ENCODE results near the gene CITED4.

The CITED4 gene

DNA sequence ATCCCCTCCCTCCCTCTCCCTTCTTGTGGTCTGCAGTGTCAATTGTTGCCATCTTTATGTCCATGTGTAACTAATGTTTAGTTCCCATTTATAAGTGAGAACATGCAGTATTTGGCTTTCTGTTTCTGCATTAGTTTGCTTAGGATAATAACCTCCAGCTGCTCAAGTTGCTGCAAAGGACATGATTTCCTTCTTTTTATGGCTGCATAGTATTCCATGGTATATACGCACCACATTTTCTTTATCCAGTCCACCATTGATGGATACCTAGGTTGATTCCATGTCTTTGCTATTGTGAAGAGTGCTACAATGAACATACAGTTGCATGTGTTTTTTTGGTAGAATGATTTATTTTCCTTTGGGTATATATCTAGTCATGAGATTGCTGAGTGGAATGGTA is 16.3 kb downstream of the CITED4 start:
- Histone ChIP-seq H3K79me2 (no peaks in the 10 kb centered on the region), H3K4me1 (no peaks in the 10 kb centered on the region), H3K9me3 (ENCODE audit: control insufficient read depth, low read length) (no peaks in the 10 kb centered on the region), H3K27me3 (ENCODE audit: control insufficient read depth, insufficient read depth, low read length) (no peaks in the 10 kb centered on the region), H3K4me2 (ENCODE audit: low read length) (no peak overlapping the region), H3K9ac (no peak overlapping the region), H3K4me3 (ENCODE audit: low read depth, low read length) (no peak overlapping the region), H2AFZ (no peak overlapping the region), H3K27ac (no peak overlapping the region), H3K36me3 (ENCODE audit: control insufficient read depth, insufficient read depth, low read length) (no peaks in the 10 kb centered on the region)
- TF ChIP-seq, protein P1, sequence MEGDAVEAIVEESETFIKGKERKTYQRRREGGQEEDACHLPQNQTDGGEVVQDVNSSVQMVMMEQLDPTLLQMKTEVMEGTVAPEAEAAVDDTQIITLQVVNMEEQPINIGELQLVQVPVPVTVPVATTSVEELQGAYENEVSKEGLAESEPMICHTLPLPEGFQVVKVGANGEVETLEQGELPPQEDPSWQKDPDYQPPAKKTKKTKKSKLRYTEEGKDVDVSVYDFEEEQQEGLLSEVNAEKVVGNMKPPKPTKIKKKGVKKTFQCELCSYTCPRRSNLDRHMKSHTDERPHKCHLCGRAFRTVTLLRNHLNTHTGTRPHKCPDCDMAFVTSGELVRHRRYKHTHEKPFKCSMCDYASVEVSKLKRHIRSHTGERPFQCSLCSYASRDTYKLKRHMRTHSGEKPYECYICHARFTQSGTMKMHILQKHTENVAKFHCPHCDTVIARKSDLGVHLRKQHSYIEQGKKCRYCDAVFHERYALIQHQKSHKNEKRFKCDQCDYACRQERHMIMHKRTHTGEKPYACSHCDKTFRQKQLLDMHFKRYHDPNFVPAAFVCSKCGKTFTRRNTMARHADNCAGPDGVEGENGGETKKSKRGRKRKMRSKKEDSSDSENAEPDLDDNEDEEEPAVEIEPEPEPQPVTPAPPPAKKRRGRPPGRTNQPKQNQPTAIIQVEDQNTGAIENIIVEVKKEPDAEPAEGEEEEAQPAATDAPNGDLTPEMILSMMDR (IDR thresholded peaks at IDR 0.05), result no peak

DNA sequence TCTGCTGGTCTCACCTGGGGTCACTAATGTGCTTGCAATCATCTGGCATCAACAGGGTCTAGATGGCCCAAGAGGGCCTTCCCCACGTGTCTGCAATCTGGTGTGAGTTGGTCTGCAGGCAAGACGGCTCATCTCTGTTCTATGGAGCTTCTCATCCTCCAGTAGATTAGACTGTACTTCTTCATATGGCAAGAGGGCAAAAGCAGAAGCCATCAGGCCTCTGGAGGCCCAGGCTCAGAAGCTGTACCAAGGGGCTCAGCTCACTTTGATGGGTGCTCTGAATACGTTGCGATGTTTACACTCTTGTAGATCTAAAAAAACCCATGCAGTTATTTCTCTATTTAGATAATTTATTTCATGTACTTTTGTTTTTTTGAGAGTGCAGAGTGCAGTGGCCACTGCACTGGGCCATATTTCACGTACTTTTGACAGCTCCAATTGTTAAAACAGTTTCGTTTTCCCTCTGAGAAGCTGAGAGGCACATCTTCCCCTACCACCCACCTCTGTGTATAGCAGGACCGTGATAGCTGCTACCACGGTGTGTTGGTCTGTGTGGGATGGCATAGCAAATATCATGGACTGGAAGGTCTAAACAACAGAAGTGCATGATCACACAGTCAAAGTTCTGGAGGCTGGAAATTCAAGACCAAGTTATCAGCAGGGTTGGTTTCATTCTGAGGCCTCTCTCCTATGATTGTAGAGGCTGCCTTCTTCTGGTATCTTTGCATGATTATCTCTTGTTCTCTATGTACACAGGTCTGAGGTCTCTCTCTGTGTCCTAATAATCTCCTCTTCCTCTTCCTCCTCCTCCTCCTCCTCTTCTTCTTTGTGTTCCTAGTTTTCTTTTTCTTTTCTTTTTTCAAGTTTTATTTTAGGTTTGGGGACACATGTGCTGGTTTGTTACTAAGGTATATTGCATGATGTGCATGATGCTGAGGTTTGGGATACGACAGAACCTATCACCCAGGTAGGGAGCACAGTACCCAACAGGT is 17.0 kb downstream of the CITED4 start:
- Histone ChIP-seq H3K9me3 (ENCODE audit: control insufficient read depth, low read length) (no peaks in the 10 kb centered on the region), H3K27me3 (ENCODE audit: control insufficient read depth, insufficient read depth, low read length) (no peaks in the 10 kb centered on the region), H3K4me2 (ENCODE audit: low read length) (no peak overlapping the region), H2AFZ (no peak overlapping the region), H3K79me2 (no peaks in the 10 kb centered on the region), H3K9ac (no peak overlapping the region), H3K4me1 (no peaks in the 10 kb centered on the region), H3K36me3 (ENCODE audit: control insufficient read depth, insufficient read depth, low read length) (no peaks in the 10 kb centered on the region), H3K27ac (no peak overlapping the region), H3K4me3 (ENCODE audit: low read depth, low read length) (no peak overlapping the region)
- TF ChIP-seq, protein P1 (IDR thresholded peaks at IDR 0.05), result no peak

DNA sequence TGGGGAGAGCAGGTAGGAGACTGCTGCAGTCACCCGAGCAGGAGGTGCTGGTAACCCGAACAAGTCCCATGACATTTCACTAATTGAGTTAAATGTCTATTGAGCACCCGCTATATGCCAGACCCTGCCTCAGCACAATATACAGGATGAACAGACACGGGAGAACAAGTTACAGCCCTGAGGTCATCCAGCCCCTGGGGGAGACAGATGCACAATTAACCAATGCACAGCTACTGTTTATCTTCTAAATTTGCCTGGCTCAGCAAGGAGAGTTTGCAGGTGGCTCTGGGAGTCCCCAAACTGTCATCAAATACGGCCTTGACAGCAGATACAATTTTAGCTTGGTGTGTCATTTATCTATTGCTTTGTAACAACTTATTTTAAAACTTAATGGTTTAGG is 18.1 kb downstream of the CITED4 start:
- no peak overlapping the region for H3K9ac ChIP-seq
- no peak overlapping the region for H3K27ac ChIP-seq
- H2AFZ ChIP-seq, result no peak overlapping the region
- no peaks in the 10 kb centered on the region for H3K36me3 ChIP-seq (ENCODE audit: control insufficient read depth, insufficient read depth, low read length)
- H3K4me1 ChIP-seq, result no peaks in the 10 kb centered on the region
- TF ChIP-seq, protein P1 (IDR thresholded peaks at IDR 0.05), result no peak
- H3K4me3 ChIP-seq (ENCODE audit: low read depth, low read length), result no peak overlapping the region
- no peaks in the 10 kb centered on the region for H3K27me3 ChIP-seq (ENCODE audit: control insufficient read depth, insufficient read depth, low read length)
- H3K9me3 ChIP-seq (ENCODE audit: control insufficient read depth, low read length), result no peaks in the 10 kb centered on the region
- no peak overlapping the region for H3K4me2 ChIP-seq (ENCODE audit: low read length)
- no peaks in the 10 kb centered on the region for H3K79me2 ChIP-seq

DNA sequence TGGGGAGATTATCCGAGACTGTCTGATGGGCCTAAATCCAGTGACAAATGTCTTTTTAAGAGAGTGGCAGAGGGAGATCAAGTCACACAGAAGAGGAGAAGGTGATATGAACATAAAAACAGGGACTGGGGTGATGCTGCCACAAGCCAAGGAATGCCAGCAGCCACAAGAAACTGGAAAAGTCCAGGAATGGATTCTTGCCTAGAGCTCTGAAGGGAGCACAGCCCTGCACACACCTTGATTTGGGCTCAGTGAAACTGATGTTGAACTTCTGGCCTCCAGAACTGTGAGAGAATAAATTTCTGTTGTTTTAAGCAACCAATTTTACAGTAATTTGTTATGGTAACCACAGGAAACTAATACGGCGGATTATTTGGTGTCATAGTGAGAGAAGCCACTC is 19.5 kb downstream of the CITED4 start:
- Histone ChIP-seq H3K4me1 (no peaks in the 10 kb centered on the region), H3K79me2 (no peaks in the 10 kb centered on the region), H3K9ac (no peak overlapping the region), H2AFZ (no peak overlapping the region), H3K9me3 (ENCODE audit: control insufficient read depth, low read length) (no peaks in the 10 kb centered on the region), H3K36me3 (ENCODE audit: control insufficient read depth, insufficient read depth, low read length) (no peaks in the 10 kb centered on the region), H3K4me2 (ENCODE audit: low read length) (no peak overlapping the region), H3K27ac (no peak overlapping the region), H3K4me3 (ENCODE audit: low read depth, low read length) (no peak overlapping the region), H3K27me3 (ENCODE audit: control insufficient read depth, insufficient read depth, low read length) (no peaks in the 10 kb centered on the region)
- TF ChIP-seq, protein P1 (IDR thresholded peaks at IDR 0.05), result no peak
